ENCODE results near the gene PPP4R4. TPM values are rescaled to one million over a fixed set of nuclear protein-coding genes. Genes with fewer than 3 reads are reported as not detected.

The PPP4R4 gene
- total RNA-seq, 1 experiment from 2014 or later, result 3.9 TPM

DNA sequence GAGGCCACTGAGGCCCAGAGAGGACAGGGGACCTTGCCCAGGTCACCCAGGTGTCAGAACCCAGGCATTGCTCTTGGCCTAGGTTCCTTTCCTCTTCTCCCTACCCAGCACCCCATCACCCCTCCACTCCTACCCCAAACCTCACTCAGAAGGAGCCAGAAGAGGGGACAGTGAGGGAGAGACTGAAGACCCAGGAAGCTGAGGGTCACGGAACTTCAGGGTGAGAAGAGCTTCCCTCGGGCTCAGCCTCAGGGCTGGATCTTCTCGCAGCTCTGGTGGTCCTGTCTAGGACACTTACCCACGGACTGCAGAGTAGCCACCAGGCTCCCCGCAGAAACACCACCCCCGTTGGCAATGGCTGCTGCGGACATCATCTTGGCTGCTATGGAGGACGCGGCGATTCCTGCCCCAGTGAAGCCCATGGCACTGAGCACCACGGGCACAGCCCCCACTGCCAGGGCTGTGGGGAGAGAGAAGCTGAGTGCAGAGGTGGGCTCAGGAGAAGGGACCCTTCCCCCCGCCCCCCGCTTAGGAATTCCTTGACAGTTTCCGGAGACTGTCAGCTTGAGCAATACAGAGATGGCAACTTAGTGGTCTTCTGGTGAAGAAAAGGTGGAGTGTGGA is 45.8 kb upstream of the PPP4R4 start:
- Histone ChIP-seq H4K20me1 (ENCODE audit: control insufficient read depth, insufficient read depth, insufficient read length) (no peaks in the 10 kb centered on the region), H4K91ac (ENCODE audit: insufficient read length, low read depth, low read length) (no peak overlapping the region), H3K9ac (ENCODE audit: extremely low read depth, insufficient read length, low read length) (no peak overlapping the region), H2AFZ (ENCODE audit: low read length) (no peak overlapping the region), H3K79me1 (ENCODE audit: insufficient read depth, low read depth, low read length, poor library complexity, severe bottlenecking) (no peaks in the 10 kb centered on the region), H3K4me2 (ENCODE audit: insufficient read depth, insufficient read length, low read length) (peak overlapping the region; percentile 79), H3K79me2 (ENCODE audit: insufficient read depth, low read length) (no peaks in the 10 kb centered on the region), H3K4me1 (ENCODE audit: insufficient read depth, low read length) (no peaks in the 10 kb centered on the region; the same call in 1 of the 2 replicates), H2BK20ac (ENCODE audit: low read depth, low read length, poor library complexity, severe bottlenecking) (no peak overlapping the region), H2BK15ac (ENCODE audit: low read depth, low read length) (no peak overlapping the region), H2BK12ac (ENCODE audit: insufficient read length, low read depth, low read length) (no peak overlapping the region), H3K27ac (ENCODE audit: insufficient read length, low read depth, low read length) (no peak overlapping the region), H3T11ph (ENCODE audit: low read length) (no peak overlapping the region), H2BK120ac (ENCODE audit: low read depth, low read length, poor library complexity, severe bottlenecking) (no peak overlapping the region), H2BK5ac (ENCODE audit: insufficient read length, low read length) (no peak overlapping the region), H3K9me3 (ENCODE audit: control insufficient read depth, low read depth, low read length) (no peaks in the 10 kb centered on the region), H3K56ac (ENCODE audit: insufficient read length, low read depth, low read length) (no peak overlapping the region), H3K23ac (ENCODE audit: insufficient read length, low read depth, low read length) (no peak overlapping the region), H3K27me3 (ENCODE audit: insufficient read depth, low read length) (no peaks in the 10 kb centered on the region), H3K4ac (ENCODE audit: low read depth, low read length) (no peak overlapping the region), H3K18ac (ENCODE audit: insufficient read length, low read depth, low read length) (no peak overlapping the region), H4K5ac (ENCODE audit: insufficient read length, low read depth, low read length) (no peak overlapping the region), H4K8ac (replicated peaks; ENCODE audit: insufficient read length, low read depth, low read length) (no peak overlapping the region), H2AK5ac (ENCODE audit: insufficient read length, low read length) (no peak overlapping the region), H3K23me2 (ENCODE audit: insufficient read length, low read depth, low read length, poor library complexity, severe bottlenecking) (peaks cover 7% of the 10 kb centered on the region), H3K14ac (ENCODE audit: insufficient read depth, low read length) (no peak overlapping the region)
- H3K27ac Mint-ChIP-seq, result no peak overlapping the region
- H3K9me3 Mint-ChIP-seq, result no peaks in the 10 kb centered on the region
- TF ChIP-seq, protein P1, sequence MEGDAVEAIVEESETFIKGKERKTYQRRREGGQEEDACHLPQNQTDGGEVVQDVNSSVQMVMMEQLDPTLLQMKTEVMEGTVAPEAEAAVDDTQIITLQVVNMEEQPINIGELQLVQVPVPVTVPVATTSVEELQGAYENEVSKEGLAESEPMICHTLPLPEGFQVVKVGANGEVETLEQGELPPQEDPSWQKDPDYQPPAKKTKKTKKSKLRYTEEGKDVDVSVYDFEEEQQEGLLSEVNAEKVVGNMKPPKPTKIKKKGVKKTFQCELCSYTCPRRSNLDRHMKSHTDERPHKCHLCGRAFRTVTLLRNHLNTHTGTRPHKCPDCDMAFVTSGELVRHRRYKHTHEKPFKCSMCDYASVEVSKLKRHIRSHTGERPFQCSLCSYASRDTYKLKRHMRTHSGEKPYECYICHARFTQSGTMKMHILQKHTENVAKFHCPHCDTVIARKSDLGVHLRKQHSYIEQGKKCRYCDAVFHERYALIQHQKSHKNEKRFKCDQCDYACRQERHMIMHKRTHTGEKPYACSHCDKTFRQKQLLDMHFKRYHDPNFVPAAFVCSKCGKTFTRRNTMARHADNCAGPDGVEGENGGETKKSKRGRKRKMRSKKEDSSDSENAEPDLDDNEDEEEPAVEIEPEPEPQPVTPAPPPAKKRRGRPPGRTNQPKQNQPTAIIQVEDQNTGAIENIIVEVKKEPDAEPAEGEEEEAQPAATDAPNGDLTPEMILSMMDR (conservative IDR thresholded peaks at IDR 0.05), result no peak
- H3K4me1 Mint-ChIP-seq, result peaks cover 16% of the 10 kb centered on the region in 2 experiments
- WGBS (ENCODE audit: extremely low coverage, insufficient read length, low lambda C conversion rate), result no CpG with 5 or more reads among the region's 14 CpGs
- no peaks in the 10 kb centered on the region; the same call in none of the 2 replicates for H3K27me3 Mint-ChIP-seq (ENCODE audit: low read depth)
- no peaks in the 10 kb centered on the region for H3K36me3 Mint-ChIP-seq (ENCODE audit: insufficient read depth in 1 of 3, low read depth in 3 of 3)
- H3K4me3 Mint-ChIP-seq, result peak overlapping the region; percentile 63 to 83
- peak; percentile 26 for DNase-seq
